ENCODE data around the gene B3GNT9. TPM values are rescaled to one million over a fixed set of nuclear protein-coding genes. Genes with fewer than 3 reads are reported as not detected.
"Not testable (repeated sequence)": the region's sequence is repeated elsewhere in the genome, so short reads cannot be mapped to it uniquely, and the experiment has no call there.

Gene B3GNT9
- total RNA-seq, 4 donors from 2014 or later: 2.5 to 4.0 (median 3.5) TPM

DNA sequence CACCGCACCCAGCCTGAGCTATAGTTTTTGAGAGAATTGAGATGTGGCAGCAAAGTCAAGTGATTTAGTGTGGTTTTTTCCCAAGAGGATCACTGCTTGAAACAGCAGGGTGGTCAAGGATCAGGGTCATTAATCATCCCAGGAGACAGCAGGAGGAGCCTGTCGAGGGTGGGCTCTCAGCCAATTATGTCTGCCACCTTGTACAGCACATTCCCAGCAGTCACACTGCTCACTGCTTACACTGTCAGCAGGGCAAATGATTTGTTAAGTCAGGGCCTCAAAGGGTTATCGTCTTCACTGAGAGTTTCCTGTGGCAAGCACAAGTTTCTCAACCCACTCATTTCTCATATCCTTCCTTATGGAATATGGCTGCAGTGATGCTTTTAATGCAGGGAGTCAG is 13.2 kb downstream of the B3GNT9 start:
- Histone ChIP-seq H3K27ac (no peak overlapping the region), H3K9me3 (no peaks in the 10 kb centered on the region), H3K4me3 (no peak overlapping the region), H3K4me1 (no peaks in the 10 kb centered on the region), H3K27me3 (no peaks in the 10 kb centered on the region), H3K36me3 (peaks cover 0 to 97% (median 0%) of the 10 kb centered on the region in 3 donors)
- DNase-seq: no peak
- no peak for TF ChIP-seq POLR2A (IDR thresholded peaks at IDR 0.05)
- TF ChIP-seq, protein P1, sequence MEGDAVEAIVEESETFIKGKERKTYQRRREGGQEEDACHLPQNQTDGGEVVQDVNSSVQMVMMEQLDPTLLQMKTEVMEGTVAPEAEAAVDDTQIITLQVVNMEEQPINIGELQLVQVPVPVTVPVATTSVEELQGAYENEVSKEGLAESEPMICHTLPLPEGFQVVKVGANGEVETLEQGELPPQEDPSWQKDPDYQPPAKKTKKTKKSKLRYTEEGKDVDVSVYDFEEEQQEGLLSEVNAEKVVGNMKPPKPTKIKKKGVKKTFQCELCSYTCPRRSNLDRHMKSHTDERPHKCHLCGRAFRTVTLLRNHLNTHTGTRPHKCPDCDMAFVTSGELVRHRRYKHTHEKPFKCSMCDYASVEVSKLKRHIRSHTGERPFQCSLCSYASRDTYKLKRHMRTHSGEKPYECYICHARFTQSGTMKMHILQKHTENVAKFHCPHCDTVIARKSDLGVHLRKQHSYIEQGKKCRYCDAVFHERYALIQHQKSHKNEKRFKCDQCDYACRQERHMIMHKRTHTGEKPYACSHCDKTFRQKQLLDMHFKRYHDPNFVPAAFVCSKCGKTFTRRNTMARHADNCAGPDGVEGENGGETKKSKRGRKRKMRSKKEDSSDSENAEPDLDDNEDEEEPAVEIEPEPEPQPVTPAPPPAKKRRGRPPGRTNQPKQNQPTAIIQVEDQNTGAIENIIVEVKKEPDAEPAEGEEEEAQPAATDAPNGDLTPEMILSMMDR (IDR thresholded peaks at IDR 0.05): no peak

DNA sequence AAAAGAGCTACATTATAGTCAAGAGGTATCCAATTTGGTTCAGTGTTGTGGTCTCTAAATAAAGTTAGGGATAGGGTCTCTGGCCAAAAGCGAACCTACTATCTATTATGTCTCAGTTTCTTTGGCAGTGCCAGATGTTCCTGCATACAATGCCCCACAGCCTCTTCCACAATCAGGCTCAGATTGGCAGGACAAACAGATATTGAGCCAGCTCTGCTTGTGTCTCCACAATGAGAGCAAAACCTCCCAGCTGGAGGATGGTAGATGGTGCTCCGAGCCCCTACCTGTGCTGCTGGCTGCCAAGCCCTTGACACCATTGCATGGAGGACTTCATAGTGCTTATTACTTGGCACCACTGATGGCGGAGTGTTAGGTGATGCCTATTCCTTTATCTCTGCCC is 21.4 kb downstream of the B3GNT9 start:
- no peak for DNase-seq
- H3K27me3 ChIP-seq: no peaks in the 10 kb centered on the region
- no peaks in the 10 kb centered on the region for H3K9me3 ChIP-seq
- TF ChIP-seq, protein P1 (IDR thresholded peaks at IDR 0.05): no peak
- TF ChIP-seq POLR2A (IDR thresholded peaks at IDR 0.05): no peak
- no peak overlapping the region for H3K27ac ChIP-seq
- peaks cover 0 to 48% (median 0%) of the 10 kb centered on the region in 3 donors for H3K36me3 ChIP-seq
- H3K4me1 ChIP-seq: no peaks in the 10 kb centered on the region
- H3K4me3 ChIP-seq: no peak overlapping the region

DNA sequence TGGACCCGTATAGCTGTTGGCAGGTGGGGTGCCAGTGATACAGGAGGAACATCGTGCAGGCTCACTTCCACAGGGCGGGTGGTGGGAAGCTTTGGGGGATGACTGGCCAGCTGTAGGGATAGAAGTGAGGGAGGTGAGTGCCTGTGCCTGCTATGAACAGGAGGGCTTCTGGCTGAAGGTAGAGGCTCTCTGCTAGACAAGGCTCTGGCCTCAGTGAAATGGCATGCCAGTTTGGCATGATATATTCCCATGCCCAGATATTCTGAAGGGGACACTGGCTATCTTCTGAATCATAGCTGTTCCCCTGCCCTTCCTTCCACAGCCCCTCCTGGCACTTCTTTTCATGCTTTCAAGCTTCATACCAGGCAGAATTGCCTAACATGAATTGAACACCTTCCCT is 21.9 kb downstream of the B3GNT9 start:
- Histone ChIP-seq H3K27me3 (no peaks in the 10 kb centered on the region), H3K36me3 (peaks cover 0 to 44% (median 0%) of the 10 kb centered on the region in 3 donors), H3K4me3 (no peak overlapping the region), H3K27ac (no peak overlapping the region), H3K4me1 (no peaks in the 10 kb centered on the region), H3K9me3 (no peaks in the 10 kb centered on the region)
- no peak for TF ChIP-seq POLR2A (IDR thresholded peaks at IDR 0.05)
- TF ChIP-seq, protein P1 (IDR thresholded peaks at IDR 0.05): no peak
- no peak for DNase-seq

DNA sequence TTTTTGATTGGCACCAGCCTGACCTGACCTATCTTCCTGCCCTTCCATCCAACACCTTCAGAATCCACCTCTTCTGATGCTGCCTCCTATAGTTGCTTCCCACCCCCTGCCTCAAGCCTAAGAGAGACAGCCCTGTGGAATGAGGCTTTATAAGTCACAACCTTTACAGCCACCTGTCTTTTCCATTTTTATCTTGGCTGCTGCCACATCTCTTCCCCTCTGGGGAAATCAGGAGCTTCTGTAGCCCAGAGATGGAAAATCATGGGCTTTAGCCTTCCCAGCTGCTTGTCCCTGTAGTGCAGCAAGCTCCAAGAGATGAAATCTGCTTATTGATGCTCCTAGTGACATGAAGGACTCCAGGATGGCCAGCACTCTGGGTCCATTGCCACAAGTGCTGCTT is 22.4 kb downstream of the B3GNT9 start:
- Histone ChIP-seq H3K4me1 (no peaks in the 10 kb centered on the region), H3K36me3 (peaks cover 0 to 44% (median 0%) of the 10 kb centered on the region in 3 donors), H3K27me3 (no peaks in the 10 kb centered on the region), H3K9me3 (no peaks in the 10 kb centered on the region), H3K4me3 (no peak overlapping the region), H3K27ac (no peak overlapping the region)
- no peak for TF ChIP-seq POLR2A (IDR thresholded peaks at IDR 0.05)
- TF ChIP-seq, protein P1 (IDR thresholded peaks at IDR 0.05): no peak
- DNase-seq: no peak

DNA sequence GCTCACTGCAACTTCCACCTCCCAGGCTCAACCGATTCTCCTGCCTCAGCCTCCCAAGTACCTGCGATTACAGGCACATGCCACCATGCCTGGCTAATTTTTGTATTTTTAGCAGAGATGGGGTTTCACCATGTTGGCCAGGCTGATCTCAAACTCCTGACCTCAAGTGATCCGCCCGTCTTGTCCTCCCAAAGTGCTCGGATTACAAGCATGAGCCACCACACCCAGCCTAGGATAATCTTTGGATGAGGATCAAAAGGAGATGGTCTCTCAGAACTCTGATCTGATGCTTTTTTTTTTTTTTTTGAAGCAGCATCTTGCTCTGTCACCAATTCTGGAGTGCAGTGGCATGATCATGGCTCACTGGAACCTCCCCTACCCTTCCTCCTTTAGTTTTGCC is 28.0 kb downstream of the B3GNT9 start:
- H3K27me3 ChIP-seq, DNase-seq, H3K4me1 ChIP-seq, H3K9me3 ChIP-seq, H3K4me3 ChIP-seq, H3K27ac ChIP-seq: not testable (repeated sequence)
- H3K36me3 ChIP-seq: peaks cover 0 to 60% (median 0%) of the 10 kb centered on the region in 3 donors

DNA sequence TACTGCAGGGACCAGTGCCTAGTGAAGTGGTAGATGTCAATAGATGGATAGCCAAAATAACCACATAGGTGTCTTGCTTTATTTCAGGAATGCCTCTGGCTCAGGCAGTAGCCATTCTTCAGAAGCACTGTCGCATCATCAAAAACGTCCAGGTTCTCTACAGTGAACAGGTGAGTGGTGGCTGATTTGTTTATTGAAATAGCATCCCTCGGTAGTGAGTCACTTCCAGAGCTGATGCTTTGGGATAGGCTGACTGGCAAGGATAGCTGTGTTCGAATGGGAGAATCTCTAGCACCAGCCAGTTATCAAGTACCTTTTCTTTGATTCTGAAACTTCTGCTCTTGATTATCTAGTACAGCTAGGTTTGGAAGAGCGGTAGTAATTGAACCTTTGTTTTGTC is 30.8 kb downstream of the B3GNT9 start:
- TF ChIP-seq, protein P1 (IDR thresholded peaks at IDR 0.05): no peak
- no peak for TF ChIP-seq POLR2A (IDR thresholded peaks at IDR 0.05)
- H3K4me1 ChIP-seq: no peaks in the 10 kb centered on the region
- no peak for DNase-seq
- no peaks in the 10 kb centered on the region for H3K27me3 ChIP-seq
- no peak overlapping the region for H3K4me3 ChIP-seq
- H3K9me3 ChIP-seq: no peaks in the 10 kb centered on the region
- H3K27ac ChIP-seq: no peak overlapping the region
- H3K36me3 ChIP-seq: peaks cover 0 to 55% (median 0%) of the 10 kb centered on the region in 3 donors
